Stimulated activated CD8-positive, alpha-beta memory T cell treated with anti-CD3 and anti-CD28 coated beads, Interleukin-7, amount 100 ng/mL, for 4 hours (primary cell): Measurements from ENCODE around the gene GTF2H1.

Experiments
- DNase-seq, 2 donors: peaks; one replicate each; pipeline ENCODE4 v3.0.0-alpha.2; 2020; ENCODE audit warnings: low read depth in 2 of 2

Gene GTF2H1

DNA sequence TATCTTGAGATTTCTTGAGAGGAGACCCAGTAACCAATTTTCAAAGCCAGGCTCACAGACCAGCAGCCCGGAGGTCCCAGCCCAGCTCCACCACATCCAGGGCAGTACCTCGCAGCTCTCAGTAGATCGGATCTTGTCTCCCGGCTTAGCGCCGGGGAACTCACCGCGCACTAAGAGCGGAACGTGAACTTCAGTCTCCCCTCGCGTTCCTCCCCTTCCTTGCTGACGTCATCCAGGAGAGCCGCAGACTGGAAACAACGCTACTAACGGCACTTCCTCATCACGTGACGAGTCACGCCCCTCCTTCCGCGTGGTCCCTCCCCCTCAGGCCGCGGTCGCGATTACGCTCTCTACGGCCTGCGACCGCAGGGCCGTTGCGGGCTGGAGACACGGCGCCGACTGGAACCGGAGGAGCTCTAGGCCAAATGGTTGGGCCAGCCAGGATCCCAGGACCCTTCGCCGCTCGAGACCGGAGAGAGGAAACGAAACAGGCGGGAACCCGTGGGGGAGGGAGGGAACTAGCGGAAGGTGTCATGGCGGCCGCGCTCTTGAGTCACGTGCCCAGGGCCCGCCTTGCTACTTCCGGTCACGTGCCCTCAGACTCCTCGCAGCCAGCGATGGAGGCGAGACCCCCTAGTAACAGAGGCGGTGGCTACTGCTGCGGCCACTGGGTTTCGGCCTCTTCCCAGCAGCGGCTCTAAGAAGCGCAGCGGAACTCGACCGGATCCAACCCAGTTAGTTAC, at the start of gene GTF2H1, which contains the start of gene HPS5:
TSS of gene GTF2H1 (plus strand) at position 599 of the 743 bp plus-strand sequence. CDS start 10,508 bp downstream, outside the sequence.
TSS of gene HPS5 (minus strand) at position 172 of the 743 bp plus-strand sequence. CDS start 4,282 bp downstream, outside the sequence.
- DNase-seq = peak; percentile 93 to 96

DNA sequence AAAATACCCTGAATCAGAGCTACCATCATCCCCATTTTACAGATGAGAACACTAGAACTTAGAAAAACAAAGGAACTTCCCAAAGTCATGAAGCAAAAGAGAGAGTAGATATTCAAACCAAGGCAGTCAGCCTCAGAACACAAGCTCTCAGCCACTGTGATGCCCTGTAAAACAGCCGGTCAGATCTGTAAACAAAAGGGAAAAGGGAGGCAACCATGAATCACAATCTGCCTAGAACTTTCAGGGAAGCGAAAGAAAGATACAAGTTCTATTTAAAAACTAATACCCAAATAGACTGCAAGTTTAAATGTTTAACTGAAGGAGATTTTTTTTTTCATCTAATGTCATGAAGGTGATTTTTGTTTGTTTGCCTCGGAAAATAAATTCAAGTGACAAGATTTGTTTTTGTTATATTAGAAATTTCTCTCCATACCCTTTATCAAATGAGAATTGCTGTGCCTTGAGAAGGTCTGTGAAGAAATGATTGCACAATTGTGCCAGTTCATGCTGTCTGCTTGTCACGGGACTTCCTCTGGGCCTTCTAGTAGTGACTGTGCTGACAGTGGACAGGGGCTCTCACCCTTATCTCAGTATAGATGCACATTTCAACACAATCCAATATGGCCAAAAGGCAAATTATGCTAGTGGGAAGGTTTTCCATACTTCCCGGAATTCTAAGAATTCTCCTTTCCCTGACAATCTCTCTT, 44.6 kb upstream of the GTF2H1 start:
- DNase-seq = no peak

GRCh38 chr11:18280438-18281045, 41.8 kb upstream of the GTF2H1 start:
- no peak for DNase-seq

GRCh38 chr11:18282626-18283025, 39.7 kb upstream of the GTF2H1 start:
- no peak for DNase-seq

- DNase-seq = no peak
Measured at GRCh38 chr11:18285841-18286240, 36.5 kb upstream of the GTF2H1 start.

GRCh38 chr11:18288911-18289310, 33.5 kb upstream of the GTF2H1 start:
- DNase-seq = no peak

DNA sequence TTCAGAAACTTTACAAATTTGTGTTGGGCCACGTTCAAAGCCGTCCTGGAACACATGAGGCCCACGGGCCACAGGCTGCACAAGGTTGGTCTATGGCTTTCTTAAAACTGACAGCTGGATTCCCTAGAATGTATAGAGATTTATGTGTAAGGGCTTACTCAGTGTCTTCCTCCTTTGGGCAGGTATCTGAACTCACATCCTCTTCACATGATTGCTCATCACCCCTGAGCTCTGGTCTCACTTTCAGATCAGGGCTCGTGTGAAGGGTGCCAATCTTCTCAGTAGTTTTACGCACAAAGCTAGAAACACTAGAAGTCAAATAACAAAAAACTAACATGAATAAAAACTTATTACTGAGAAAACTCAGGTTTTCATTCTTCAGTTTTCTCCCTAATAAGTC, 27.5 kb upstream of the GTF2H1 start:
- DNase-seq = no peak

DNA sequence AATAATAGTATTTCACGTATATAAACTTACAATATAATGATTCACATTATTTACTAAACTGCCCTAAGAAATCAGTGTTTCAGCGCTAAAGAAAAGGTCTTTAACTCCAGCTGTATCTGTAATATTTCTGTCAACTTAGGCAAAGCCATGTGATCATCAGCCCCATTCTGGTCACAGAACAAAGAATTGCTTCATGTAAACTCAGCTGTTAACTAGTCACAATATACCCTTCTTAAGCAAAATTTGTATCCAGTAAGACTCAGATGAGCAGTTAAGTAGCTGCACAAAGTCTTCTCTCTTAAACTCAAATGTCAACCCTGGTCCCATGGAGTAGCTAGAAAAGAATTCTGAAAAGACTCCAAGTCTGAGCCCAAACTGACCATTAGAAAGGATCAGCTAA, 27.1 kb upstream of the GTF2H1 start:
- DNase-seq = no peak

DNA sequence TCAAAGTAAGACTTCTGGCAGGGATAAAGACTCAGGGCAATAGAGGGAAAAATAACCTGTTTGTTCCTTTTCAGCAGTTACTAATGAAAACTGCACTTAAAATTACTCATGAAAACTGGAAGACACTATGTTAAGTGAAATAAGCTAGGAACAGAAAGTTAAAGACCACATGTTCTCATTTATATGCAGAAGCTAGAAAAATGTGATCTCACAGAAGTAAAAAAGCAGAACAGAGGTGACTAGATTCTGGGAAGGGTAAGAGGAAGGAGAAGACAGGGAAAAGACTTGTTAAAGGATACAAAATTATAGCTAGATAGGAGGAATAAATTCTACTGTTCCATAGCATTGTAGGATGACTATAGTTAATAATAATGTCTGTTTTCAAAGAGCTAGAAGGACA, 22.6 kb upstream of the GTF2H1 start:
- DNase-seq = no peak

- no peak for DNase-seq
Measured at GRCh38 chr11:18304745-18305144, 17.6 kb upstream of the GTF2H1 start.

GRCh38 chr11:18307461-18308139, 14.8 kb upstream of the GTF2H1 start:
- DNase-seq = no peak

DNA sequence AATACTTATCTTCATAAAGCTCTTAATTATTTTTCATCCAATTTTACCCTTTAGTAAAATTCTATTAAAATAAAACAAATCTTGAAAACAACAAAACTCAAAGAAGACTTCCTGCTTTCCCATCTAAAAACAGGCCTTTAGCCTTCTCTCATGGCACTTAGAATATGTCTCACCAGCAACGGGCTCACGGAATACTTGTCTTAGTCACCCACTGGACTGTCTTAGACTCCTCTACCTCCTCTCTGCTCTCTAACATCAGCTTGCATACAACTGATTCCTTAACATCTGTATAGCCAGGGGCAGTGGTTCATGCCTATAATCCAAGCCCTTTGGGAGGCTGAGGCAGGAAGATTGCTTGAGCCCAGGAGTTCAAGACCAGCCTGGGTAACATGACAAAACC, 14.1 kb upstream of the GTF2H1 start:
- no peak for DNase-seq

- no peak for DNase-seq
Measured at GRCh38 chr11:18309691-18310090, 12.7 kb upstream of the GTF2H1 start.

- no peak for DNase-seq
Measured at GRCh38 chr11:18310800-18311340, 11.5 kb upstream of the GTF2H1 start.

DNA sequence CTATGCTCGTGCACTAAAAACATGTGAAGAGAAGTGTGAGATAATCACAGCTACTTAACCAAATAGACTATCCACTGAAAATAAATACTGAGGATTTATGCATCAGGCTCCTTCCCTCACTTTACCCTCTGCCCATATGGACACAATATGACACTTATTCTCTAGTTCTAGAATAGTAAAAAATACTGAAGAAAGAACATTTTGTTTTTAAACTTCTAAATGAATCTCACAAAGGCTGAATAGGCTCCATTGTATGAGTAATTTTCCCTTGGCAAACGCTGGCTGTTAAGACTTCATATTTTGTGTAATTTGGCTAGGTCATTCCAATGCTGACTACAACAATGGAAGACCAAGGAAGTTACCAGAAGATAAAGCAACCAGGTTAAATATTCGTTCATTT, 10.4 kb upstream of the GTF2H1 start:
- no peak for DNase-seq

DNA sequence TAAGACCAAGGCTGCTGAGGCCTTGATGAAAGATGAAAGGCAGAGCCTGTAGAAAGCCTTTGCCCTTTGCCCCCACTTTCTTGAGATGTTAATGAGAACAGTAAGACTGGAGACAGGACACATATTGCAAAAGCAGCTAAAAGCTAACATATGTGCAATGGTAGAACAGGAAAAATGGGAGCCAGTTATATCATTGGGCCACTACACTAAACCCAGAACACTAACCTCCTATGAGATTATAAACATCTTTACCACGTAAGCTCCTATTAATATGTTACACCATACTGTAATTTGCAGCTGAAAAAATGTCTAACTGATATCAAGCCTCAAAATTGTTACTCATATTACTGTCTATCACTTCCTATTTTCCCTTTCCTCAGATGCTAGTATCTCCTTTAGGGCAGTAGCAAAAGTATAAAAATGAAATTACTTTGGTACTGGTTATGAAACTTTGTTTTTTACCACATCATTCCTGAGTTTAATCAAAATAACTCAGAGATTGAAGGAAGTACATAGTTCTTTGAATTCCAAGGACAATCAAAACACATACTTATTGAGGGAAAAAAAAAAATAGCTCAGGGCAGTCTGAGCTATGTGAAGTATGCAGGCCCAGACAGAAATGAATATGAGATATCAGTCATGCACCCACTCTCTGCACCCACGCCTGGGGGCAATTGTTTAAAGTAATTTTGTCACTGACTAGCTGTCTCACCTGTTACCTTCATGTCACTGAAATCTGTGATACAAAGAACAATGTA, 9.5 kb upstream of the GTF2H1 start:
- no peak for DNase-seq

DNA sequence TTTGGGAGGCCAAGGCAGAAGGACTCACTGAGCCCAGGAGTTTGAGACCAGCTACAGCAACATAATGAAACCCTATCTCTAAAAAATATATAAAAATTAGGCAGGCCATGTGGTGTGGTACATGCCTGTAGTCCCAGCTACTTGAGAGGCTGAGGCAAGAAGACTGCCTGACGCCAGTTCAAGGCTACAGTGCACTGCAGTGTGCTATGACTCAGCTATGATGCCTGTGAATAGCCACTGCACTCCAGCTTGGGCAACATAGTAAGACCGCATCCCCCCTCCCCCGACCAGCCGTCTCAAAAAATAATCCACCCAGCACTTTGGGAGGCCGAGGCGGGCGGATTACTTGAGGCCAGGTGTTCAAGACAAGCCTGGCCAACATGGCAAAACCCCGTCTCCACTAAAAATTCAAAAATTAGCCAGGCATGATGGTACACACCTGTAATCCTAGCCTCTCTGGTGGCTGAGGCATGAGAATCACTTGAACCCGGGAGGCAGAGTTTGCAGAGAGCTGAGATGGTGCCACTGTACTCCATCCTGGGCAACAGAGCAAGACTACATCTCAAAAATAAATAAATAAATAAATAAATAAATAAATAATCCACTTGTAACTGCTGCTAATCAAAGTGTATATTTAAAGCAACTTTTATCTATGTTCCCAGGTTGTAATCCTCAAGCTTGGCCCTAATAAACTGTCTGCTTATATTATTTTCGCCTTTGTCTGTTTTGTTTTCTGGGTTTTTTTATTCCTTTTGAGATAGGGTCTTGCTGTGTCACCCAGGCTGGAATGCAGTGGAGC, 8.2 kb upstream of the GTF2H1 start:
- DNase-seq = no peak

- DNase-seq = no peak
Measured at GRCh38 chr11:18314784-18315523, 7.4 kb upstream of the GTF2H1 start.

- no peak for DNase-seq
Measured at GRCh38 chr11:18315893-18316292, 6.5 kb upstream of the GTF2H1 start.

- DNase-seq = no peak
Measured at GRCh38 chr11:18317551-18317950, 4.8 kb upstream of the GTF2H1 start.
